SK-N-SH (cell line): ENCODE data around the gene TASOR2. TPM values are rescaled to one million over a fixed set of nuclear protein-coding genes. Genes with fewer than 3 reads are reported as not detected.
A peak's percentile ranks its signal among the peaks of the same experiment; 100 is the strongest.

ENCODE experiments used
- CTCF ChIA-PET: fragments of 300-600, 350-600 bp; formaldehyde crosslinking; extraction: SDS; loops from one replicate; lab custom pipeline; 2021; lab: Yijun Ruan, JAX
- POLR2A ChIA-PET: fragments of 350-600 bp; sonication (Branson Sonifier 250); formaldehyde crosslinking; extraction: SDS; loops from one replicate; lab custom pipeline; 2020; ENCODE audit warnings: antibody characterized with exemption, inconsistent platforms; lab: Yijun Ruan, JAX
- DNase-seq: peaks from one replicate; pipeline ENCODE4 v3.0.0; 2012
- H2AFZ ChIP-seq: fragments of 200-600 bp; sonication (generic); 2 replicates; pipeline ENCODE4 v1.8.1; 2016; ENCODE audit warnings: antibody characterized with exemption, mild to moderate bottlenecking, low read depth
- H3F3A ChIP-seq: fragments of 200-600 bp; sonication (generic); replicated peaks from 2 replicates; pipeline ENCODE3; 2016; ENCODE audit warnings: antibody characterized with exemption, mild to moderate bottlenecking; ENCODE audit not compliant: insufficient read depth
- H3K27ac ChIP-seq, 2 experiments: fragments of 200-500 bp in 1 of 2; fragments of 200-600 bp in 1 of 2; sonication (Bioruptor generic) in 1 of 2; sonication (generic), shearing (Covaris generic) in 1 of 2; 2 replicates each; pipeline versions ENCODE4 v1.5.1 to v1.6.1; 2014 to 2016; ENCODE audit warnings: low read depth in 2 of 2, inconsistent platforms in 1 of 2, low read length in 1 of 2, mild to moderate bottlenecking in 1 of 2, mixed read lengths in 1 of 2
- H3K27me3 ChIP-seq: fragments of 200-600 bp; sonication (generic), shearing (Covaris generic); 2 replicates; pipeline ENCODE4 v1.6.1; 2016; ENCODE audit warnings: mixed run types; ENCODE audit not compliant: insufficient read depth
- H3K36me3 ChIP-seq, 2 experiments: fragments of 200-500 bp in 1 of 2; fragments of 200-600 bp in 1 of 2; sonication (Bioruptor generic) in 1 of 2; sonication (generic) in 1 of 2; replicated peaks in 1 of 2; 2 replicates each; pipeline versions ENCODE3 to v1.5.1; 2014 to 2016; ENCODE audit warnings: low read length in 1 of 2, mild to moderate bottlenecking in 1 of 2; ENCODE audit not compliant: insufficient read depth in 2 of 2, control insufficient read depth in 1 of 2
- H3K4me1 ChIP-seq, 2 experiments: fragments of 200-500 bp in 1 of 2; fragments of 200-600 bp in 1 of 2; sonication (Bioruptor generic) in 1 of 2; sonication (generic), shearing (Covaris generic) in 1 of 2; 2 replicates each; pipeline versions ENCODE4 v1.5.1 to v1.6.1; 2014 to 2016; ENCODE audit warnings: low read depth in 1 of 2, low read length in 1 of 2, mixed run types in 1 of 2; ENCODE audit not compliant: insufficient read depth in 2 of 2, control insufficient read depth in 1 of 2
- H3K4me2 ChIP-seq: fragments of 200-600 bp; sonication (generic), shearing (Covaris generic); 2 replicates; pipeline ENCODE4 v1.6.1; 2017; ENCODE audit warnings: mixed run types
- H3K4me3 ChIP-seq, 2 experiments: fragments of 200-500 bp in 1 of 2; fragments of 200-600 bp in 1 of 2; sonication (Bioruptor generic) in 1 of 2; sonication (generic), shearing (Covaris generic) in 1 of 2; 2 replicates each; pipeline versions ENCODE4 v1.5.1 to v1.8.1; 2014 to 2016; ENCODE audit warnings: low read depth in 2 of 2, inconsistent platforms in 1 of 2, low read length in 1 of 2, mild to moderate bottlenecking in 1 of 2, mixed read lengths in 1 of 2, moderate library complexity in 1 of 2
- H3K79me2 ChIP-seq: fragments of 200-600 bp; sonication (generic); 2 replicates; pipeline ENCODE4 v1.8.1; 2017; ENCODE audit warnings: mild to moderate bottlenecking; ENCODE audit not compliant: insufficient read depth
- H3K9ac ChIP-seq: fragments of 200-600 bp; sonication (generic); 2 replicates; pipeline ENCODE4 v1.6.1; 2017; ENCODE audit warnings: mixed run types
- H3K9me2 ChIP-seq: fragments of 200-600 bp; sonication (generic); 2 replicates; pipeline ENCODE4 v1.6.1; 2017; ENCODE audit warnings: mixed run types
- H3K9me3 ChIP-seq: fragments of 200-600 bp; sonication (generic); 2 replicates; pipeline ENCODE4 v1.6.1; 2017; ENCODE audit warnings: mixed run types, mild to moderate bottlenecking, moderate library complexity
- H4K20me1 ChIP-seq: fragments of 200-600 bp; sonication (generic); 2 replicates; pipeline ENCODE4 v1.6.1; 2017; ENCODE audit warnings: mild to moderate bottlenecking, mixed run types; ENCODE audit not compliant: insufficient read depth
- CHD2 ChIP-seq: fragments of 150-350 bp; IDR thresholded peaks from 2 replicates; pipeline ENCODE4 v1.6.1; 2018; ENCODE audit warnings: low read length; ENCODE audit not compliant: partially characterized antibody
- ELF1 ChIP-seq: IDR thresholded peaks from 2 replicates; pipeline ENCODE4 v1.4.0; 2012
- EZH2phosphoT487 ChIP-seq: fragments of 200-600 bp; sonication (generic); IDR thresholded peaks from 2 replicates; pipeline ENCODE4 v1.6.1; 2017; ENCODE audit warnings: low read depth, mixed run types, mild to moderate bottlenecking, antibody characterized with exemption, moderate library complexity, borderline replicate concordance
- FOXM1 ChIP-seq: IDR thresholded peaks from 2 replicates; pipeline ENCODE4 v1.4.0; 2012; ENCODE audit warnings: low read depth, mild to moderate bottlenecking
- GABPA ChIP-seq: IDR thresholded peaks from 2 replicates; pipeline ENCODE4 v1.4.0; 2012; ENCODE audit warnings: low read depth, mild to moderate bottlenecking
- JUND ChIP-seq: IDR thresholded peaks from 2 replicates; pipeline ENCODE4 v1.4.0; 2012
- MAX ChIP-seq: IDR thresholded peaks from 2 replicates; pipeline ENCODE4 v1.4.0; 2012; ENCODE audit warnings: low read depth
- MXI1 ChIP-seq: IDR thresholded peaks from 2 replicates; pipeline ENCODE4 v1.6.1; 2012; ENCODE audit warnings: mild to moderate bottlenecking, low read depth, low read length, improper control_type of control experiment
- NRF1 ChIP-seq: IDR thresholded peaks from 2 replicates; pipeline ENCODE4 v1.6.1; 2012; ENCODE audit warnings: low read depth, mild to moderate bottlenecking, low read length
- POLR2AphosphoS5 ChIP-seq: IDR thresholded peaks from 2 replicates; pipeline ENCODE4 v1.6.1; 2012; ENCODE audit warnings: low read depth, low read length
- REST ChIP-seq: IDR thresholded peaks from 2 replicates; pipeline ENCODE4 v1.6.1; 2012; ENCODE audit warnings: mild to moderate bottlenecking, low read depth, low read length, moderate library complexity
- RFX5 ChIP-seq: IDR thresholded peaks from 2 replicates; pipeline ENCODE4 v1.6.1; 2012; ENCODE audit warnings: mild to moderate bottlenecking, improper control_type of control experiment, low read length
- SIN3A ChIP-seq: IDR thresholded peaks from 2 replicates; pipeline ENCODE4 v1.6.1; 2012; ENCODE audit warnings: low read depth, mild to moderate bottlenecking, low read length, moderate library complexity, borderline replicate concordance
- TAF1 ChIP-seq: IDR thresholded peaks from 2 replicates; pipeline ENCODE4 v1.6.1; 2012; ENCODE audit warnings: low read depth, mild to moderate bottlenecking, low read length, moderate library complexity, borderline replicate concordance
- TEAD4 ChIP-seq: IDR thresholded peaks from 2 replicates; pipeline ENCODE4 v1.4.0; 2012; ENCODE audit warnings: mild to moderate bottlenecking, borderline replicate concordance; ENCODE audit not compliant: insufficient read depth
- USF1 ChIP-seq: IDR thresholded peaks from 2 replicates; pipeline ENCODE4 v1.4.0; 2012; ENCODE audit warnings: low read depth, borderline replicate concordance
- USF2 ChIP-seq: fragments of 150-350 bp; IDR thresholded peaks from 2 replicates; pipeline ENCODE4 v1.6.1; 2017; ENCODE audit warnings: antibody characterized with exemption, low read length, low read depth, borderline replicate concordance
- WGBS: methylation state at CpG from one replicate; pipeline ENCODE4 v1.1.6; 2017; ENCODE audit warnings: low lambda C conversion rate; 5-methylcytosine and 5-hydroxymethylcytosine counted together
- polyA plus RNA-seq, 3 experiments: library from polyadenylated mRNA; depleted of rRNA; stranded (reverse); fragments of >200 nt; gene quantifications; 2 replicates each; pipeline ENCODE4 v1.2.3, GENCODE V29; 2012
- TF ChIP-seq, protein P1 (sequence below): IDR thresholded peaks from 2 replicates; pipeline ENCODE4 v1.4.0; 2012; ENCODE audit warnings: low read depth, borderline replicate concordance

The TASOR2 gene
- 21.2 and 29.8 TPM in 2 replicates for polyA plus RNA-seq (2012; rRNA removed)
- polyA plus RNA-seq (2012; cell fraction: cytosol; rRNA removed), result 21.2 and 22.7 TPM in 2 replicates
- 36.6 and 74.1 TPM in 2 replicates for polyA plus RNA-seq (2012; cell fraction: nucleus; rRNA removed)

- ChIA-PET CTCF (interaction anchor here (0.7 to 1.7 kb wide), 6 partner anchors 9 to 242 kb away, joined by 3 to 6 read pairs (median 4); no protein-coding TSS in a partner anchor), POLR2A (interaction anchor here (0.6 to 1.3 kb wide), 2 partner anchors 14 to 143 kb away, joined by 3 to 4 read pairs; no protein-coding TSS in a partner anchor)
- H3K27me3 ChIP-seq, result no peaks in the 10 kb centered on the region
- H3K9me3 ChIP-seq, result no peaks in the 10 kb centered on the region
- peaks cover 0 to 20% of the 10 kb centered on the region in 2 experiments for H3K36me3 ChIP-seq
- peak within 1 kb of the TSS; percentile 91 for H2AFZ ChIP-seq
- peak within 1 kb of the TSS; percentile 89 for H3K9ac ChIP-seq
- DNase-seq, result peak; percentile 96
- 3% methylated on average over 34 of the region's 54 CpGs for WGBS
- H3K9me2 ChIP-seq, result no peaks in the 10 kb centered on the region
- peaks cover 35% of the 10 kb centered on the region for H4K20me1 ChIP-seq
- peak within 1 kb of the TSS; percentile 71 to 94 for H3K4me3 ChIP-seq
- H3K4me1 ChIP-seq, result peaks cover 8 to 9% of the 10 kb centered on the region in 2 experiments
- H3K27ac ChIP-seq, result peak within 1 kb of the TSS; percentile 71 to 87
- peaks cover 8% of the 10 kb centered on the region for H3F3A ChIP-seq
- TF ChIP-seq RFX5, result 0 out of 2 replicates have a peak, but pooled peaks have one; percentile 33
- TF ChIP-seq, protein P1, sequence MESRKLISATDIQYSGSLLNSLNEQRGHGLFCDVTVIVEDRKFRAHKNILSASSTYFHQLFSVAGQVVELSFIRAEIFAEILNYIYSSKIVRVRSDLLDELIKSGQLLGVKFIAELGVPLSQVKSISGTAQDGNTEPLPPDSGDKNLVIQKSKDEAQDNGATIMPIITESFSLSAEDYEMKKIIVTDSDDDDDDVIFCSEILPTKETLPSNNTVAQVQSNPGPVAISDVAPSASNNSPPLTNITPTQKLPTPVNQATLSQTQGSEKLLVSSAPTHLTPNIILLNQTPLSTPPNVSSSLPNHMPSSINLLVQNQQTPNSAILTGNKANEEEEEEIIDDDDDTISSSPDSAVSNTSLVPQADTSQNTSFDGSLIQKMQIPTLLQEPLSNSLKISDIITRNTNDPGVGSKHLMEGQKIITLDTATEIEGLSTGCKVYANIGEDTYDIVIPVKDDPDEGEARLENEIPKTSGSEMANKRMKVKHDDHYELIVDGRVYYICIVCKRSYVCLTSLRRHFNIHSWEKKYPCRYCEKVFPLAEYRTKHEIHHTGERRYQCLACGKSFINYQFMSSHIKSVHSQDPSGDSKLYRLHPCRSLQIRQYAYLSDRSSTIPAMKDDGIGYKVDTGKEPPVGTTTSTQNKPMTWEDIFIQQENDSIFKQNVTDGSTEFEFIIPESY, result peak; percentile 98
- no peak; the same call in 1 of the 2 replicates for TF ChIP-seq REST
- no peak for TF ChIP-seq EZH2phosphoT487
- peak; percentile 99 for TF ChIP-seq CHD2
- TF ChIP-seq MXI1, result peak; percentile 96
- peak; percentile 86 for TF ChIP-seq SIN3A
- peak; percentile 29; the same call in 1 of the 2 replicates for TF ChIP-seq USF2
- TF ChIP-seq JUND, result no peak
- TF ChIP-seq ELF1, result peak; percentile 80
- peak; percentile 55; the same call in 1 of the 2 replicates for TF ChIP-seq TAF1
- peak; percentile 100 for TF ChIP-seq MAX
- peak; percentile 85 for TF ChIP-seq GABPA
- peak; percentile 73; the same call in 1 of the 2 replicates for TF ChIP-seq USF1
- peak; percentile 99 for TF ChIP-seq NRF1
- TF ChIP-seq FOXM1, result no peak
- TF ChIP-seq POLR2AphosphoS5, result peak; percentile 73
- TF ChIP-seq TEAD4, result no peak
- peak within 1 kb of the TSS; percentile 79 for H3K4me2 ChIP-seq
- peaks cover 48% of the 10 kb centered on the region for H3K79me2 ChIP-seq
Observed at GRCh38 chr10:5684318-5684970, at the start of gene TASOR2. TASOR2 (plus strand) TSS chr10:5684838; CDS start chr10:5720643, 35,805 bp downstream.
